Measurements from ENCODE around the gene NFATC3.

Gene NFATC3

DNA sequence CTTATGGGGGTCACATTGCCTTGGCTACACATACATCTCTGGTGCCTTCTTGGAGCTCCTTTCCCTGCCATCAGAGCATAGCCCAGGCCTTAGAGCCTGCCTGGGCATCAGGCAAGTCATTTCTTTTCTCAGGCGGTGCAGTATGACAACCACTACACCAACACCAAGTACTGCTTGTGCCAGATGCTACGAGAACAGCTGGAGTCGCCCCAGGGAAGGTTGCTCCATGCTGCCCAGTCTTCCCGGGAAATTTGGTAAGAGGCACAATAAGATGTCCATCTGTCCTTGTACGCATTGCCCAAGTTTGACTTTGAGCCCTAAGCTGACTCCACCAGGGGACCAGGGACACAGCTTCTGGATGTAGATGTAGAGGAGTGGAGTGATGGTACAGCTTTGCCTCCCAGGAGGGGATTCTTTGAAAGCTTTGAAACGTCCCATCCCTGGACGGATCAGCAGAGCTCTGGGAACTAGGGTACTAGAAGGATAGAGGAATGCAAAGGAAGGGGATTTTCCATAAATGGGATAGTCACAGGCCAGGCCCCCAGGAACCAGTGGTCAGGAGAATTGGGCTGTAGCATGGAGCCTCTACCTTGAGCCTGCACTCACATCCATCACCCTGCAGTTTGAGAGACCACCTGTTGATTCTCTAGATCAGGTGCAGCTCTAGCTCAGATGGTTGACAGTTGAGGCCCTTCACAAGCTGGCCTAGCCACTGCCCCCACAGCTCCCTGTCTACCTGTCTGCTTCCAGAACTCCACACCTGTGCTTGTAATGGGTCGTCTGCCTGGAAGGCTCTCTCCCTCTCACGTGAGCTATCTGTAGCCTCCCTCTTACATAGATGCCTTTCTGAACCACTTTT is 11.0 kb upstream of the NFATC3 start:
- DNase-seq = no peak

- peak; percentile 62 to 71 for DNase-seq
Observed at GRCh38 chr16:68074850-68075555, 10.2 kb upstream of the NFATC3 start.

GRCh38 chr16:68075980-68076379 is 9.2 kb upstream of the NFATC3 start:
- no peak for DNase-seq

DNA sequence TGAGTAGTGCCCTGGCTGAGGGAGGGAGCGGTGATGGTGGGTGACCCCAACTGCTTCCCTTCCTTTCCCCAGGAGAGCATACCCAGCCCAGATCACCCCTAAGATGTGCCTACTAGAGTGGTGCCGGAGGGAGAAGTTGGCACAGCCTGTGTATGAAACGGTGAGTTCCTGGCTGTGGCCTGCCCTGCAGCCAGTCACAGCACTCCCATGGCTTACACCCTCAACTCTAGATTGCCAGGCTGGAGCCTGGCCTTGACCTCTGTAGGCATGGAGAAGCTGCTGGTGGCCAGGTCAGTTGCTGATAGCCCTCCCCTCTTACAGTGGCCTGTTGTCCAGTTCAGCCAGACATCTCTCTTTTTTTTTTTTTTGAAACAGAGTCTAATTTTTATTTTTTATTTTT is 8.6 kb upstream of the NFATC3 start:
- DNase-seq = no peak

DNA sequence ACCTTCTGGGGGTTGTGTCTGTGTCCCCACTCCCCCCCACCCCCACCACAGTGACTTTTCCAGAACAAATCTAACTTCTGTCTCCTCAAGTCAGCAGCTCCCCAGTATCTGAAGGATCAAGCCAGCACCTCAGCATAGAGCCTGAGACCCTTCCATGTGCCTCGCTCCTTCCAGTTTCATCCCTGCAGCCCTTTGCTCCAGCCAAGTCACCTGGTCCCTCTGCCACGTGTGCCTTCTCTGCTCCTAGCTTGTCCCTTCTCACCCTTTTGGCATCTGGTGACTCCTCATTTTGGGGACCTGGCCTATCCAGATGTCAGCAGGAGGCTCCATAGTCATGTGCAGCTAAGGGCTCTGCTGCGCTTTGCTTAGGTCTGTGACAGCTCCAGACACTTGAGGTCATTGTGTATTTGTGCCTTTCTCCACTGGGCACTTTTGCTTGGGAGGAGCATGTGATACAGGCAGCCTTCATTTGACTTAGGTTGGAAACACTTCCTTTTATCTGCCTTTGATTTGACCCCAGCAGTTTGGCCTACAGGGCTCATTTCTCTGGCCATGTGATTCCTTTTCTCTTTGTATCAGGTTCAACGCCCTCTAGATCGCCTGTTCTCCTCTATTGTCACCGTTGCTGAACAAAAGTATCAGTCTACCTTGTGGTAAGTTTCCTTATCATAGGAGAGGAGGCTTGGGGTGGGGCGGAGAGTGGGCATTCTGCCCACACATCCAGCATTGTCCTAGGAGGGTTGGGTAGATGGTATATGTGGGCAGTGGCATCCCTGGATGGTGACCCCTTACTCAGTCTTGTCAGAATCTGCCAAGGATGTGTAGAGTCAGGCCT is 7.1 kb upstream of the NFATC3 start:
- no peak for DNase-seq

- DNase-seq = no peak
Observed at GRCh38 chr16:68078701-68079375, 6.3 kb upstream of the NFATC3 start.

DNA sequence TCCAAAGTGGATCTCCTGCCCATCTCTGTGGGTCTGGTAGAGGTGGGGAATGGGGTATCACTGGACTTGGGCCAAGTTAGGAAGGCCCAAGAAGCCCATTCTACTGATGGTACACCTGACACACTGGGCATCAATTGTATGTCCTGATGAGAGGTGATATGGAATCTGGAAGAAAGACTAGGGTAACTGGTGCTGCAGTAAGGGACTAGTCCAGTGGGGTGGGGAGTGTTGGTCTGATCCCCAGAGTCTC is 5.9 kb upstream of the NFATC3 start:
- no peak for DNase-seq

GRCh38 chr16:68079626-68080344 is 5.4 kb upstream of the NFATC3 start:
- DNase-seq = peak; percentile 97

GRCh38 chr16:68081861-68082628 is 3.1 kb upstream of the NFATC3 start:
- no peak for DNase-seq

- DNase-seq = no peak
Observed at GRCh38 chr16:68082629-68083238, 2.4 kb upstream of the NFATC3 start.

GRCh38 chr16:68083239-68083781 is 1.9 kb upstream of the NFATC3 start:
- no peak for DNase-seq

GRCh38 chr16:68083861-68084503 is 1.2 kb upstream of the NFATC3 start:
- no peak for DNase-seq

DNA sequence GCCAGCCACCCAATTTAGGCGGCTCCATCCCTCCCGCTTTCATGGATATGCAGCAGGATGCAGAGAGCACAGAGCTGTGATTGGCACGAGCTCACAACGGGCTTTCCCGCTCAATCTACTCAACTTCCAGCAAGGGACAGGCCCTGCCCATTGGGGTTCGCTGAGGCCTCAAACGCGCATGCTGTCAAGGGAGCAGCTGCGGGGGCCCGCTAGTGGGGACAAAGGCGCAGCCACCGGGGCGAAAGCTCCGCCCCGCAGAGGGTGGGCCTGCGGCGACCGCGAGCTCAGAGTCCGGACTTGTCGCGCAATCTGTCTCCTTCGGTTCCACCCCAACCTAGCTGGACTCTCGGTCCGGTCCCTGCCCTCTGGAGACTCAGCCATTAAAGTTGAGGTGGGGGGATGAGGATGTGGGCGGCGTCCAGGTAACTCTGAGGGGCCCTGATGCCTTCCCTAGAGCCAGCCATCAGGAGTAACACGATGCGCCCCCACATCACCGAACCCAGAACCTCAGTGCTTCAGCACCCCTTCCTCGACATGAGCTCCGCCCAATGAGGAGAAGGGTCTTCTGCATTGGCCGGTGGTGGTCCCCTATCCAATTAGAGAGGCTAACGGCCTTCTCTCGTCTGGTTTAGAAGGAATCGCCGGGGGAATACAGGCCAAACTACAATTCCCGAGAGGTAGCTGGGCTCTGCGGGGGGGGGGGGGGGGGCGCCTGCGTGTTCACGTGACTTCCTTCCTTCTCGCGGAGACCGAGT is 489 bp upstream of the NFATC3 start:
- peak; percentile 86 to 92 for DNase-seq

DNA sequence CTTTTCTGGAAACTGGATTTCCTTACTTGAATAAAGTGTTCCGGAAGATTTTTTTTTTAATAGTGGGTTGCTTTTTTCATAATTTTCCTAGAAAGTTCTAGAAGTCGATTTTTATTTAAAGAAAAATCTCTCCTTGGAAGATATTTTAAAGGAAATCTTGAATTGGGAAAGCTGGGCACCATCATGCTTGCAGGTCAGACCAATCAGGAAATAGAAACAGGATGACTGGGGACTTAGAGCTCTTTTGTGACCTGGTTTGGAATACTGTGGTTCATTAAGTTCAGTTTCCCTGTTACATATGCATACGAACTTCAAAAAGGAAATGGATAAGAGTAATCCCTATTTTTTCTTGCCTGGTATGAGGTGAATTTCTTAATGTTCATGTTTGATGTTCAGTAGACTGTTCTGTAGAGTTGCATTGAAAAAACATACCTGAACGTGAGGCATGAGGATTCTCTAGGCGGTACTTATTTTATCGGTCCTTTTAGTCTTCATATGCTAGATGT is 1.2 kb downstream of the NFATC3 start:
- peak; percentile 60 to 74 for DNase-seq

GRCh38 chr16:68086860-68087268 is 1.7 kb downstream of the NFATC3 start:
- DNase-seq = peak; percentile 42 to 67

GRCh38 chr16:68087688-68088087 is 2.5 kb downstream of the NFATC3 start:
- DNase-seq = no peak

DNA sequence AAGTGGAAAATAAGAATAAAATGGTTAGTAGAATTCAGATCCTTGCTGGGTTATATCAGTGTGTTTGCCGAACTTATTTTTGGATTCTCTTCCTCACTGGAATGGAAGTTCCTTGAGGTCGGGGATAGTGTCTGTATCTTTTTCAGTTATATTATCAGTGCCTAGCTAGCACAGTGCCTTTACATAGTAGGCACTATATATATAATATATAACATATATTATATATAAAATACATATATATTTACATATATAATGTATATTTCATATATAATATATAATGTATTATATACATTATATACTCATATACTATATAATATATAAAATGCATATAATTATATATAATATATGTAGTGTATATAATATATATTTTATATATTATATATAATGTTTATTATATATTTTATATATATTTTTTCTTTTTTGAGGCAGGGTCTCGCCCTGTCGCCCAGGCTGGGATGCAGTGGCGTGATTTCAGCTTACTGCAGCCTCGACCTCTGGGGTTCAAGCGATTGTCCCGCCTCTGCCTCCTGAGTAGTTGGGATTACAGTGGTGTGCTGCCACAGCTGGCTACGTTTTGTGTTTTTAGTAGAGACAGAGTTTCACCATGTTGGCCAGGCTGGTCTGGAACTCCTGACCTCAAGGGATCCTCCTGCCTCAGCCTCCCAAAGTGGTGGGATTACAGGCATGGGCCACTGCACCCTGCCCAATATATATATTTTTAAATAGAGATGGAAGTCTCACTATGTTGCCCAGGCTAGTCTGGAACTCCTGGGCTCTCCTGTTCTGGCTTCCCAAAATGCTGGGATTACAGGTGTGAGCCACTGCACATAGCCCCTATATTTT is 3.2 kb downstream of the NFATC3 start:
- no peak for DNase-seq

- DNase-seq = no peak
Observed at GRCh38 chr16:68089067-68089466, 3.9 kb downstream of the NFATC3 start.

Measured in Kasumi-1 (cell line).